ENCODE measurements around the gene PIAS4. TPM values are rescaled to one million over a fixed set of nuclear protein-coding genes. Genes with fewer than 3 reads are reported as not detected.
A peak's percentile ranks its signal among the peaks of the same experiment; 100 is the strongest.
"Not testable (repeated sequence)": the region's sequence is repeated elsewhere in the genome, so short reads cannot be mapped to it uniquely, and the experiment has no call there.

PIAS4 gene
- total RNA-seq, 1 donor: 17.3 TPM

GRCh38 chr19:3964256-3965194 is 43.0 kb upstream of the PIAS4 start:
- DNase-seq (ENCODE audit: low read depth): no peak
- no peak overlapping the region for H3K4me3 ChIP-seq (ENCODE audit: low read depth, low read length)
- TF ChIP-seq, protein P1, sequence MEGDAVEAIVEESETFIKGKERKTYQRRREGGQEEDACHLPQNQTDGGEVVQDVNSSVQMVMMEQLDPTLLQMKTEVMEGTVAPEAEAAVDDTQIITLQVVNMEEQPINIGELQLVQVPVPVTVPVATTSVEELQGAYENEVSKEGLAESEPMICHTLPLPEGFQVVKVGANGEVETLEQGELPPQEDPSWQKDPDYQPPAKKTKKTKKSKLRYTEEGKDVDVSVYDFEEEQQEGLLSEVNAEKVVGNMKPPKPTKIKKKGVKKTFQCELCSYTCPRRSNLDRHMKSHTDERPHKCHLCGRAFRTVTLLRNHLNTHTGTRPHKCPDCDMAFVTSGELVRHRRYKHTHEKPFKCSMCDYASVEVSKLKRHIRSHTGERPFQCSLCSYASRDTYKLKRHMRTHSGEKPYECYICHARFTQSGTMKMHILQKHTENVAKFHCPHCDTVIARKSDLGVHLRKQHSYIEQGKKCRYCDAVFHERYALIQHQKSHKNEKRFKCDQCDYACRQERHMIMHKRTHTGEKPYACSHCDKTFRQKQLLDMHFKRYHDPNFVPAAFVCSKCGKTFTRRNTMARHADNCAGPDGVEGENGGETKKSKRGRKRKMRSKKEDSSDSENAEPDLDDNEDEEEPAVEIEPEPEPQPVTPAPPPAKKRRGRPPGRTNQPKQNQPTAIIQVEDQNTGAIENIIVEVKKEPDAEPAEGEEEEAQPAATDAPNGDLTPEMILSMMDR (IDR thresholded peaks at IDR 0.05; ENCODE audit: insufficient read depth, low read depth, low read length): no peak

- no peak for DNase-seq (ENCODE audit: low read depth)
- TF ChIP-seq, protein P1 (IDR thresholded peaks at IDR 0.05; ENCODE audit: insufficient read depth, low read depth, low read length): no peak
Observed at GRCh38 chr19:3966051-3967017, 41.2 kb upstream of the PIAS4 start.

GRCh38 chr19:3967983-3968382 is 39.6 kb upstream of the PIAS4 start:
- H3K4me3 ChIP-seq (ENCODE audit: low read depth, low read length); DNase-seq (ENCODE audit: low read depth): not testable (repeated sequence)

More at GRCh38 chr19:3966051-3967017, 41.2 kb upstream of the PIAS4 start:
- no peak overlapping the region for H3K4me3 ChIP-seq (ENCODE audit: low read depth, low read length)

GRCh38 chr19:3968556-3969434 is 38.7 kb upstream of the PIAS4 start:
- TF ChIP-seq, protein P1 (IDR thresholded peaks at IDR 0.05; ENCODE audit: insufficient read depth, low read depth, low read length): no peak
- peak; percentile 100 for DNase-seq (ENCODE audit: low read depth)

GRCh38 chr19:3969435-3970312 is 37.9 kb upstream of the PIAS4 start:
- TF ChIP-seq, protein P1 (IDR thresholded peaks at IDR 0.05; ENCODE audit: insufficient read depth, low read depth, low read length): peak; percentile 36
- DNase-seq (ENCODE audit: low read depth): peak; percentile 75
- H3K4me3 ChIP-seq (ENCODE audit: low read depth, low read length): peak overlapping the region; percentile 99

More at GRCh38 chr19:3968556-3969434, 38.7 kb upstream of the PIAS4 start:
- H3K4me3 ChIP-seq (ENCODE audit: low read depth, low read length): peak overlapping the region; percentile 99

- H3K4me3 ChIP-seq (ENCODE audit: low read depth, low read length): peak overlapping the region; percentile 99
- TF ChIP-seq, protein P1 (IDR thresholded peaks at IDR 0.05; ENCODE audit: insufficient read depth, low read depth, low read length): no peak
- no peak for DNase-seq (ENCODE audit: low read depth)
Observed at GRCh38 chr19:3970313-3970807, 37.2 kb upstream of the PIAS4 start.
